Smooth muscle cell of bladder (primary cell): ENCODE measurements around the gene IP6K1. TPM values are rescaled to one million over a fixed set of nuclear protein-coding genes. Genes with fewer than 3 reads are reported as not detected.

Experiments used
- total RNA-seq: library from RNA; depleted of rRNA; stranded (reverse); fragments of >200 nt; gene quantifications from 2 replicates; pipeline ENCODE4 v1.2.3, GENCODE V29; 2014

Gene IP6K1
- total RNA-seq = 19.1 and 29.1 TPM in 2 replicates

DNA sequence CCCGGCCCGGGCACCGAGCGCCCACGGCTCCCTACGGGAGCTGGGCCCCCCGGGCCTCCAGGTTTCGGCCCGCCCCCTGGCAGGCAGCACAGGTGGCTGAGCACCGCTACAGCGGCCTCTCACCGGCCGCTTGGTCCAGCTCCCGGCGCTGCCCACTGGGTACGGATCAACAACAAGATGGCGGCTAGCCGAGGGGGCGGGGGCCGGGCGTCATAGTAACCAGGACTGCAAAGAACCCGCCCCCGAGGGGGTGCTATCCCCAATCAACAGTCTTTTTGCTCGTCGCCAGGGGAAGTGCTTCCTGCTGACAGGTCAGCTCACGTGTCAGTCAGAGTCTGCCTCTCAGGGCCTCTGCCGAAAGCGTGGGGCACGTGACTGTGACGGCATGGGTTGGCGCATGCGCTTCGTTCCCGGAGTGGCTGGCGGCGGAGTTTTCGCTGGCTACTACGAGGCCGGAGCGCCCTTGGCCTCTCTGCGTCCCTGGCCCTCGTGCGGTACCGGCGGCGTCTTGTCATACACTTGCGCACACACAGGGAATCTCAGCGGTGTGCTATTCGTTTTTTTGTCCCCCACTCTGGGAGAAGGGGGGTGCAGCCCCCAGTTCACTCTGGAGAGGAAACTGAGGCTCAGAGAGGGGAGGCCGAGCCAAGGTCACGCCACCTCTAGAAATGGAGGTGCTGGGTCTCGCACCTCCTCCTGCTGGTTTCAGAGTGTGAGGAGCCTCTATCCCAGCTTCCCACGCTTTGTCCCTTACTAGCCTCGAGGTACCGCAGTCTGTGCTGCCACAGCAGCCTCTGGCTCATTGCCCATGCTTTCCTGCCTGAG is at the start of gene IP6K1:
Gene IP6K1, minus strand, starts transcription at position 186 of the 825 bp plus-strand sequence. CDS start 38,502 bp downstream, outside the sequence.

GRCh38 chr3:49813497-49814174 is 27.3 kb upstream of the IP6K1 start, which contains the start of gene UBA7:
TSS of gene UBA7 (minus strand) at chr3:49813953. CDS start at chr3:49813787, 166 bp downstream.

GRCh38 chr3:49802719-49803464 is 16.6 kb upstream of the IP6K1 start, which contains the start of gene INKA1:
TSS of gene INKA1 (plus strand) at chr3:49803261. CDS start at chr3:49803393, 132 bp downstream.

DNA sequence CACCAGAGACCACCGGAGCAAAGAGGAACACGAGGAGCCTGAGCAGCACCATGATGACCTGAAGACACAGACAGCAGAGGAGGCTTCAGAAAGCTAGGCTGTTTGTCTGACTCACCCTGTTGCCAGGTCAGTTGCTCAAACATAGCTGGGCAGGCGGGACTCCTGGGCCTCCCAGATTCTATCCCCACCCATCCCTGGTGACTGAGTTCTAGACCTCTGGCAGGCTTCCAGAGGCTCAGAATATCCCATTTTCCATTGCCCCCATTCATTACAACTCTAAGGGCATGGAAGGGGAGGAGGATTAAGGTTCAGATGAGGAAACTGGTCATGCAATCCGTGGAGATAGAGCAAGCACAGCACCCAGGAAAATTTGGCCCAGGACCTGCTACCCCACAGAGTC is 13.4 kb upstream of the IP6K1 start, which contains the start of gene CDHR4:
Gene CDHR4, minus strand, starts transcription at position 113 of the 400 bp plus-strand sequence. Its CDS starts 61 bp downstream, at position 52.

DNA sequence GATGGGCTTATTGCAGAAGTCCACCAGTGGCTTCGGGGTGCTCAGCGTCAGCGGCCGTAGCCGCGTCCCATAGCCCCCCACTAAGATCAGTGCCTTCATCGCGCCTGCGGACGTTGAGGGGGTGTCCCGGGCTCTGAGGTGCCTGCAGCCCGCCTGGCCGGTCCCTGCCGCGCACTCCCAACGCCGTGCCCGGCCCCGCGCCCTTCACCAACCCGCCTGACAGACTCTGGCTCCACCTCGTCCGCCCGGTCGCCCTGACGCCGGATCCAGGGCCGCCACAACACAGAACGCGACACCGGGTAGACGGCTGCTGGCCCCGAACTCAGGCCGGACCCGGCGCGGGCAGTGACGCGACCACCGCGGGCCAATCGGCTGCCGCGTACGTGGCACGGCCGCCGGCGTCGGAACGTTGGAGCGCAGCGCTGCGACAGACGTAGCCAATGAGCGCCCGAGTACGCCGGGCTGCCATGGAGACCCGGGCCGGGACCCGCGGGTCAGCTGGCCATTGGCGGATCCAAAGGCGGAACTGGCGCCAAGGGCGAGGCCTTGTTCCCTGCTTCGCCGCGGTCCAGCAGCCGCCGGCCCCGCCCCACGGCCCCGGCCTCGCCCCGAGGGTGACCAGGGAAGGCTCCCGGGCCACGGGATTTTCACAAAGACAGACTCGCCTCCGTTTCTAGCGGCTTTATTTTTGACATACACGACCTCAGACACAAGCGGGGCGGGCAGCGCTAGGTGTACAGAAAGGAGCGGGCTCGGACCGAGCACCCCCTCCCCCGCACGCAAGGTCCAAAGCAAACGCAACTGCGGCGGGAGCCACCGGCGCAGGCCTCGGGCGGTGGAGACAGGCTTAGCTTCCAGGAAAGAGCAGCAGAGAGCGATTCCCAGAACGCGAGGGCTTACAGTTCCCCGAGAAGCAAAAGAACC is 62.5 kb downstream of the IP6K1 start, which contains the start of gene GMPPB:
Gene GMPPB, minus strand, starts transcription at position 324 of the 924 bp plus-strand sequence. Its CDS starts 225 bp downstream, at position 99.

GRCh38 chr3:49719214-49719884 is 67.0 kb downstream of the IP6K1 start, which contains the start of gene AMIGO3:
TSS of gene AMIGO3 (minus strand) at chr3:49719684. CDS start at chr3:49719465, 219 bp downstream.

GRCh38 chr3:49689046-49689907 is 97.1 kb downstream of the IP6K1 start, which contains the start of the genes MST1 and RNF123:
TSS of gene MST1 (minus strand) at chr3:49689474. CDS start at chr3:49688691, 783 bp downstream.
TSS of gene RNF123 (plus strand) at chr3:49689557. CDS start at chr3:49691166, 1,609 bp downstream.

Other genes starting within 250 kb of the IP6K1 start
- under 0.01 TPM in 2 replicates for gene BSN, start 232.1 kb downstream of the IP6K1 start, total RNA-seq
- 109 and 116 TPM in 2 replicates for gene APEH, start 112.2 kb downstream of the IP6K1 start, total RNA-seq
- gene MST1, start 97.1 kb downstream of the IP6K1 start, total RNA-seq = 6.0 TPM in 2 replicates
- gene RNF123, start 97.0 kb downstream of the IP6K1 start, total RNA-seq = 20.5 and 20.6 TPM in 2 replicates
- gene AMIGO3, start 66.9 kb downstream of the IP6K1 start, total RNA-seq = not detected in 2 replicates
- 23.0 and 30.5 TPM in 2 replicates for gene GMPPB, start 62.6 kb downstream of the IP6K1 start, total RNA-seq
- gene CDHR4, start 13.3 kb upstream of the IP6K1 start, total RNA-seq = under 0.01 and 0.14 TPM in 2 replicates
- 3.1 and 3.7 TPM in 2 replicates for gene INKA1, start 16.7 kb upstream of the IP6K1 start, total RNA-seq
- 39.1 and 55.2 TPM in 2 replicates for gene UBA7, start 27.4 kb upstream of the IP6K1 start, total RNA-seq
- 1.0 and 1.4 TPM in 2 replicates for gene TRAIP, start 70.0 kb upstream of the IP6K1 start, total RNA-seq
- gene CAMKV, start 83.4 kb upstream of the IP6K1 start, total RNA-seq = not detected in 2 replicates
- gene MST1R, start 117.3 kb upstream of the IP6K1 start, total RNA-seq = 0.14 and 0.55 TPM in 2 replicates
- 7.4 and 11.3 TPM in 2 replicates for gene MON1A, start 143.3 kb upstream of the IP6K1 start, total RNA-seq
- 32.7 and 45.2 TPM in 2 replicates for gene RBM6, start 153.6 kb upstream of the IP6K1 start, total RNA-seq